Activated CD8-positive, alpha-beta T cell treated with anti-CD3 and anti-CD28 coated beads for 36 hours (primary cell): ENCODE data around the gene MGARP. TPM values are rescaled to one million over a fixed set of nuclear protein-coding genes. Genes with fewer than 3 reads are reported as not detected.
"Not testable (repeated sequence)": the region's sequence is repeated elsewhere in the genome, so short reads cannot be mapped to it uniquely, and the experiment has no call there.

Source experiments
- ATAC-seq: fragments of 200-7000 bp; cut with Tn5 transposase; one replicate; pipeline ENCODE4 v1.10.0; 2021; ENCODE audit warnings: mild to moderate bottlenecking, moderate library complexity
- CTCF ChIA-PET: fragments of 350-600 bp; sonication (Branson Sonifier 250); formaldehyde crosslinking; loops from one replicate; lab custom pipeline; 2021; ENCODE audit warnings: antibody characterized with exemption; lab: Charles Lee
- POLR2A ChIA-PET: fragments of 350-600 bp; sonication (Branson Sonifier 250); formaldehyde crosslinking; loops from one replicate; lab custom pipeline; 2021; ENCODE audit warnings: antibody characterized with exemption; lab: Charles Lee
- DNase-seq: peaks from one replicate; pipeline ENCODE4 v3.0.0-alpha.2; 2020
- H3K27ac Mint-ChIP-seq: one replicate; pipeline ENCODE4 v1.8.0; 2021; ENCODE audit warnings: mild to moderate bottlenecking, mixed read lengths
- H3K27me3 Mint-ChIP-seq: one replicate; pipeline ENCODE4 v1.8.0; 2021; ENCODE audit warnings: mixed read lengths
- H3K36me3 Mint-ChIP-seq: one replicate; pipeline ENCODE4 v1.8.0; 2021; ENCODE audit warnings: low read depth, mixed read lengths
- H3K4me1 Mint-ChIP-seq: one replicate; pipeline ENCODE4 v1.8.0; 2021; ENCODE audit warnings: low read depth, mixed read lengths
- H3K4me3 Mint-ChIP-seq: one replicate; pipeline ENCODE4 v1.8.0; 2021; ENCODE audit warnings: mild to moderate bottlenecking, moderate library complexity, mixed read lengths
- H3K9me3 Mint-ChIP-seq: one replicate; pipeline ENCODE4 v1.8.0; 2021; ENCODE audit warnings: mixed read lengths
- intact Hi-C: fragments of 100-400 bp; cut with micrococcal nuclease; formaldehyde crosslinking; loops from one replicate; pipeline ENCODE4 v1.10.0; 2022
- total RNA-seq, 2 experiments: library from RNA; stranded (reverse); gene quantifications; one replicate each; pipeline ENCODE4 v1.2.3, GENCODE V29; 2021
- TF ChIP-seq, protein P1 (sequence below): fragments of 200-600 bp; IDR thresholded peaks from one replicate; pipeline ENCODE4 v1.8.0; 2022; ENCODE audit warnings: antibody characterized with exemption, mild to moderate bottlenecking

MGARP gene
- under 1 TPM; 0.22 to 0.32 TPM for total RNA-seq

- H3K9me3 Mint-ChIP-seq, result peaks cover 6% of the 10 kb centered on the region
- ATAC-seq, result peak; percentile 84
- intact Hi-C loops, result no loop called here
- no peak within 1 kb of the TSS for H3K27ac Mint-ChIP-seq
- peak within 1 kb of the TSS; percentile 72 for H3K4me3 Mint-ChIP-seq
- TF ChIP-seq, protein P1, sequence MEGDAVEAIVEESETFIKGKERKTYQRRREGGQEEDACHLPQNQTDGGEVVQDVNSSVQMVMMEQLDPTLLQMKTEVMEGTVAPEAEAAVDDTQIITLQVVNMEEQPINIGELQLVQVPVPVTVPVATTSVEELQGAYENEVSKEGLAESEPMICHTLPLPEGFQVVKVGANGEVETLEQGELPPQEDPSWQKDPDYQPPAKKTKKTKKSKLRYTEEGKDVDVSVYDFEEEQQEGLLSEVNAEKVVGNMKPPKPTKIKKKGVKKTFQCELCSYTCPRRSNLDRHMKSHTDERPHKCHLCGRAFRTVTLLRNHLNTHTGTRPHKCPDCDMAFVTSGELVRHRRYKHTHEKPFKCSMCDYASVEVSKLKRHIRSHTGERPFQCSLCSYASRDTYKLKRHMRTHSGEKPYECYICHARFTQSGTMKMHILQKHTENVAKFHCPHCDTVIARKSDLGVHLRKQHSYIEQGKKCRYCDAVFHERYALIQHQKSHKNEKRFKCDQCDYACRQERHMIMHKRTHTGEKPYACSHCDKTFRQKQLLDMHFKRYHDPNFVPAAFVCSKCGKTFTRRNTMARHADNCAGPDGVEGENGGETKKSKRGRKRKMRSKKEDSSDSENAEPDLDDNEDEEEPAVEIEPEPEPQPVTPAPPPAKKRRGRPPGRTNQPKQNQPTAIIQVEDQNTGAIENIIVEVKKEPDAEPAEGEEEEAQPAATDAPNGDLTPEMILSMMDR, result no peak
- H3K36me3 Mint-ChIP-seq, result peaks cover 4% of the 10 kb centered on the region
- peaks cover 13% of the 10 kb centered on the region for H3K4me1 Mint-ChIP-seq
- CTCF ChIA-PET, result interaction anchor here (1.4 to 2.2 kb wide), 3 partner anchors 14 to 250 kb away, joined by 5 to 12 read pairs (median 8); no protein-coding TSS in a partner anchor
- DNase-seq, result peak; percentile 38
- H3K27me3 Mint-ChIP-seq, result peaks cover 36% of the 10 kb centered on the region
- POLR2A ChIA-PET, result no interaction called here
These were observed at the start of gene MGARP for GRCh38 chr4:139279760-139280620. MGARP (minus strand) TSS chr4:139280225; CDS start chr4:139280158, 67 bp downstream.

- ChIA-PET POLR2A (interaction anchor here (0.7 to 2.6 kb wide), 3 partner anchors 20 to 301 kb away, joined by 3 to 9 read pairs (median 3); partner anchors contain the start of genes NAA15 and NDUFC1), CTCF (interaction anchor here (0.6 to 2.5 kb wide), 6 partner anchors 12 to 300 kb away, joined by 3 to 7 read pairs (median 3); partner anchors contain the start of gene NAA15)
- ATAC-seq, result no peak
- H3K9me3 Mint-ChIP-seq, result peaks cover 1% of the 10 kb centered on the region
- TF ChIP-seq, protein P1, result no peak
- no peak overlapping the region for H3K27ac Mint-ChIP-seq
- peaks cover 47% of the 10 kb centered on the region for H3K4me1 Mint-ChIP-seq
- no peak overlapping the region for H3K4me3 Mint-ChIP-seq
- intact Hi-C loops, result no loop called here
- peaks cover 41% of the 10 kb centered on the region for H3K36me3 Mint-ChIP-seq
- DNase-seq, result no peak
- H3K27me3 Mint-ChIP-seq, result no peaks in the 10 kb centered on the region
These were observed 49.7 kb upstream of the MGARP start for GRCh38 chr4:139329665-139330200.

DNA sequence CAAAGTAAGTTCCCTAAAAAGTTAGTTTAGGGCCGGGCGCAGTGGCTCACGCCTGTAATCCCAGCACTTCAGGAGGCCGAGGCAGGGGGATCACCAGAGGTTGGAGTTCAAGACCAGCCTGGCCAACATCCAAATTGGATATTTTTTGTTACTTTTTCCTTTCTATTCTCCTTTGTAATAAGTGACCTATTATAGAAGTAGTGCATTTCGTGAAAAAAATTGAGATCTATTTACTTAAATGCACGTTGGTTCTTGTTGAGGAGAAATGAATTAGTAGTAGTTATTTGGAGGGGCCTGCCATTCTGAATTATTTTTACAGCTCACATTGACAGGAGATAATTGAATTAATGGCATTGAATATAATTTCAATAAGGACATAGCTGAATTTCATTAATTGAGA lies 44.6 kb upstream of the MGARP start:
- no peak overlapping the region for H3K4me3 Mint-ChIP-seq
- no peak for ATAC-seq
- TF ChIP-seq, protein P1, result no peak
- peaks cover 10% of the 10 kb centered on the region for H3K9me3 Mint-ChIP-seq
- peaks cover 50% of the 10 kb centered on the region for H3K36me3 Mint-ChIP-seq
- ChIA-PET POLR2A (interaction anchor here (1.0 kb wide), 1 partner anchor 24 kb away, joined by 3 read pairs; no protein-coding TSS in a partner anchor), CTCF (interaction anchor here (0.7 kb wide), 1 partner anchor 17 kb away, joined by 3 read pairs; no protein-coding TSS in a partner anchor)
- no peaks in the 10 kb centered on the region for H3K27me3 Mint-ChIP-seq
- peaks cover 48% of the 10 kb centered on the region for H3K4me1 Mint-ChIP-seq
- DNase-seq, result no peak
- H3K27ac Mint-ChIP-seq, result no peak overlapping the region
- intact Hi-C loops, result no loop called here

DNA sequence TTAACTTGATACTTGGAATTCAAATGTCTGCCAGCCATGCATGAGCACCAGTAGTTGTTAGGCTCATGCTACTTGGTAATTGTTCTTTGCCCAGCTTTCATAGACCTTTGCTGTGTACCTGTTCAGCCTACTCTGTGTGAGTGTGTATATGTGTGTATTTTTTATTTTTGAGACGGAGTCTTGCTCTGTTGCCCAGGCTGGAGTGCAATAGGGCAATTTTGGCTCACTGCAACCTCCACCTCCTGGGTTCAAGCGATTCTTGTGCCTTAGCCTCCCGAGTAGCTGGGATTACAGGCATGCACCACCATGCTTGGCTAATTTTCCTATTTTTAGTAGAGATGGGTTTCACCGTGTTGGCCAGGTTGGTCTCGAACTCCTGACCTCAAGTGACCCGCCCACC lies 42.5 kb upstream of the MGARP start:
- peak overlapping the region; percentile 52 for H3K27ac Mint-ChIP-seq

GRCh38 chr4:139322070-139322469 lies 42.0 kb upstream of the MGARP start:
- Mint-ChIP-seq H3K36me3 (peaks cover 41% of the 10 kb centered on the region), H3K27ac (peak overlapping the region; percentile 52), H3K4me1 (peaks cover 52% of the 10 kb centered on the region)
- ATAC-seq, H3K27me3 Mint-ChIP-seq, intact Hi-C loops, DNase-seq, H3K4me3 Mint-ChIP-seq, H3K9me3 Mint-ChIP-seq: not testable (repeated sequence)
- ChIA-PET CTCF (interaction anchor here (0.8 to 1.6 kb wide), 2 partner anchors 26 to 292 kb away, joined by 3 to 5 read pairs; no protein-coding TSS in a partner anchor), POLR2A (interaction anchor here (1.1 to 1.2 kb wide), 2 partner anchors 10 to 21 kb away, joined by 3 to 5 read pairs; partner anchors contain the start of gene NAA15)

More for the DNA sequence above, 42.5 kb upstream of the MGARP start:
- H3K36me3 Mint-ChIP-seq, result peaks cover 40% of the 10 kb centered on the region
- H3K4me1 Mint-ChIP-seq, result peaks cover 49% of the 10 kb centered on the region
- intact Hi-C loops, H3K4me3 Mint-ChIP-seq, ATAC-seq, H3K27me3 Mint-ChIP-seq, H3K9me3 Mint-ChIP-seq, DNase-seq: not testable (repeated sequence)
- ChIA-PET POLR2A (interaction anchor here (1.2 kb wide), 1 partner anchor 11 kb away, joined by 5 read pairs; no protein-coding TSS in a partner anchor), CTCF (interaction anchor here (1.0 to 1.6 kb wide), 2 partner anchors 18 to 292 kb away, joined by 3 to 5 read pairs; no protein-coding TSS in a partner anchor)
